Measurements from ENCODE around the gene ZNF609. TPM values are rescaled to one million over a fixed set of nuclear protein-coding genes. Genes with fewer than 3 reads are reported as not detected.

Gene ZNF609
- total RNA-seq, 2 donors from 2014 or later: 52.3 to 54.8 TPM

DNA sequence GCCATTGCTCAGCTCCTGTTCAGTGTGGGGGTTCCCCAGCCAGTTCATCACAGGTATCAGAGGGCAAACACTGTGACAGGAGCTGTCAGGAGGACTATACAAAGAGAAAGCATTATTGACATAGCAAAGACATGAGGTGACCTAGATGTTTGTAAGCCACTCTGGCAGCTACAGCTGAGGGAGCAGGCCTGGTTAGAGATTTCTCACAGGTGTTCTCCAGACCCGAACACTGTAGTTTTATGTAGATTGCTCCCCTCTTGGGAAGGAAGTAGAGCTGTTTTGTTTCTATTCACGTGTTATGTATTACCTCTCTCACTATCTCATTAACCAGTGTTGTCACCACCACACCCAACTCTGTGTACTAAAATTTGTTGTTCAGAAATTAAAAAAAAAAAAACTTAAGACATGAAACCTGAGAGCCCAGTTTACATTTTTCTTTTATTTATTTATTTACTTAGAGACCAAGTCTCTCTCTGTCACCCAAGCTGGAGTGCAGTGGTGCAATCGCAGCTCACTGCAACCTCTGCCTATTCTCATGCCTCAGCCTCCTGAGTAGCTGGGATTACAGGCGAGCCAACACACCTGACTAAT, 191.3 kb downstream of the ZNF609 start:
- Histone ChIP-seq H3K27me3 (ENCODE audit: control insufficient read depth, insufficient read depth, low read length, poor library complexity, severe bottlenecking) (no peaks in the 10 kb centered on the region), H3K4me3 (ENCODE audit: low read length) (no peak overlapping the region), H3K9ac (ENCODE audit: extremely low read depth, low read length, poor library complexity, severe bottlenecking) (no peak overlapping the region), H3K4me1 (ENCODE audit: control insufficient read depth, insufficient read depth, low read length) (peaks cover 7% of the 10 kb centered on the region), H3K36me3 (ENCODE audit: control insufficient read depth, insufficient read depth, low read length) (no peaks in the 10 kb centered on the region), H3K9me3 (ENCODE audit: control insufficient read depth, low read length) (no peaks in the 10 kb centered on the region), H3K27ac (ENCODE audit: low read depth, low read length) (no peak overlapping the region)
- Mint-ChIP-seq H3K4me1 (peaks cover 19% of the 10 kb centered on the region), H3K36me3 (ENCODE audit: low read depth) (peaks cover 4% of the 10 kb centered on the region), H3K27ac (peak overlapping the region; percentile 59), H3K9me3 (no peaks in the 10 kb centered on the region), H3K4me3 (no peak overlapping the region), H3K27me3 (ENCODE audit: insufficient read depth) (no peaks in the 10 kb centered on the region)
- peak; percentile 58 for DNase-seq
- WGBS, 2 experiments (ENCODE audit: insufficient coverage in 1 of 2, insufficient read length in 1 of 2): 83% methylated on average over 4 of the region's 4 CpGs; no CpG with 5 or more reads in 1 of the 2 experiments
- TF ChIP-seq, protein P1, sequence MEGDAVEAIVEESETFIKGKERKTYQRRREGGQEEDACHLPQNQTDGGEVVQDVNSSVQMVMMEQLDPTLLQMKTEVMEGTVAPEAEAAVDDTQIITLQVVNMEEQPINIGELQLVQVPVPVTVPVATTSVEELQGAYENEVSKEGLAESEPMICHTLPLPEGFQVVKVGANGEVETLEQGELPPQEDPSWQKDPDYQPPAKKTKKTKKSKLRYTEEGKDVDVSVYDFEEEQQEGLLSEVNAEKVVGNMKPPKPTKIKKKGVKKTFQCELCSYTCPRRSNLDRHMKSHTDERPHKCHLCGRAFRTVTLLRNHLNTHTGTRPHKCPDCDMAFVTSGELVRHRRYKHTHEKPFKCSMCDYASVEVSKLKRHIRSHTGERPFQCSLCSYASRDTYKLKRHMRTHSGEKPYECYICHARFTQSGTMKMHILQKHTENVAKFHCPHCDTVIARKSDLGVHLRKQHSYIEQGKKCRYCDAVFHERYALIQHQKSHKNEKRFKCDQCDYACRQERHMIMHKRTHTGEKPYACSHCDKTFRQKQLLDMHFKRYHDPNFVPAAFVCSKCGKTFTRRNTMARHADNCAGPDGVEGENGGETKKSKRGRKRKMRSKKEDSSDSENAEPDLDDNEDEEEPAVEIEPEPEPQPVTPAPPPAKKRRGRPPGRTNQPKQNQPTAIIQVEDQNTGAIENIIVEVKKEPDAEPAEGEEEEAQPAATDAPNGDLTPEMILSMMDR (conservative IDR thresholded peaks at IDR 0.05): no peak

DNA sequence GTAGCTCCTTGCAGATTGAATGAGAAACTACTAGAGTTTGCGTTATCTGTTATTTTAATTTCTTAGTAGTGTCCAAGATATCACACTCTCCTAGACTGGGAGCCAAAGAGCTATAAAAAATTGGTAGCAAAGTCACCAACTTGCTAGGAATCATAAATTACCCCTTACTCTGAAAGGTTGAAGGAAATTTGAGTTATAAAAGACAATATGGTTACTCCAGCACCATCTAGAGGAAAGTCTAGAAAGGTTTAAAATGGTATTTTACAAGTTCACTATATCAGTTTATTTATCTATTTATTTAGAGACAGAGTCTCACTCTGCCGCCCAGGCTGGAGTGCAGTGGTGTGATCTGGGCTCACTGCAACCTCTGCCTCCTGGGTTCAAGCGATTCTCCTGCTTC, 193.4 kb downstream of the ZNF609 start:
- Histone ChIP-seq H3K4me3 (ENCODE audit: low read length) (no peak overlapping the region), H3K9me3 (ENCODE audit: control insufficient read depth, low read length) (no peaks in the 10 kb centered on the region), H3K36me3 (ENCODE audit: control insufficient read depth, insufficient read depth, low read length) (peaks cover 6% of the 10 kb centered on the region), H3K27me3 (ENCODE audit: control insufficient read depth, insufficient read depth, low read length, poor library complexity, severe bottlenecking) (no peaks in the 10 kb centered on the region), H3K9ac (ENCODE audit: extremely low read depth, low read length, poor library complexity, severe bottlenecking) (no peak overlapping the region), H3K4me1 (ENCODE audit: control insufficient read depth, insufficient read depth, low read length) (peaks cover 7% of the 10 kb centered on the region), H3K27ac (ENCODE audit: low read depth, low read length) (no peak overlapping the region)
- WGBS, 2 experiments (ENCODE audit: insufficient coverage in 1 of 2, insufficient read length in 1 of 2): 83 to 95% methylated on average over 1 to 3 of the region's 3 CpGs
- Mint-ChIP-seq H3K27ac (no peak overlapping the region), H3K36me3 (ENCODE audit: low read depth) (peaks cover 8% of the 10 kb centered on the region), H3K4me3 (no peak overlapping the region), H3K4me1 (peaks cover 21% of the 10 kb centered on the region), H3K9me3 (no peaks in the 10 kb centered on the region), H3K27me3 (ENCODE audit: insufficient read depth) (no peaks in the 10 kb centered on the region)
- TF ChIP-seq, protein P1 (conservative IDR thresholded peaks at IDR 0.05): peak; percentile 64
- DNase-seq: no peak

DNA sequence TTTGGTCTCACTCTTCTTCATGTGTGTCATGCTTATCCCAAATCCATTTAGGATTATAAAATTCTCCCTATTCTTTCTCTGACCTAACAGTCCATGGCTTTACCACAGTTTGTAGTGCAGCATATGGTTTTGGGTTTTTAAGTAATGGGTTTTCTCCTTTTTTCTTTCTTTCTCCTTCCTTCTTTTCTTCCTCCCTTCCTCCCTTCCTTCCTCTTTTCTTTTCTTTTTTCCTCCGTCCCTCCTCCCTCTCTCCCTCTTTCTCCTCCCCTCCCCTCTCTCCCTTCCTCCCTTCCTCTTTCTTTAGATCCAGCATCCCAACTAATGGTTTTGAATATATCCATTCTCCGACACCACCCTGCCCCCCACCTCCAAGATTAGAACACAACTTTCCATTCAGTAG, 196.1 kb downstream of the ZNF609 start:
- Histone ChIP-seq H3K36me3 (ENCODE audit: control insufficient read depth, insufficient read depth, low read length) (peaks cover 6% of the 10 kb centered on the region), H3K9me3 (ENCODE audit: control insufficient read depth, low read length) (no peaks in the 10 kb centered on the region), H3K27me3 (ENCODE audit: control insufficient read depth, insufficient read depth, low read length, poor library complexity, severe bottlenecking) (no peaks in the 10 kb centered on the region), H3K4me3 (ENCODE audit: low read length) (no peak overlapping the region), H3K4me1 (ENCODE audit: control insufficient read depth, insufficient read depth, low read length) (peaks cover 1% of the 10 kb centered on the region), H3K27ac (ENCODE audit: low read depth, low read length) (no peak overlapping the region), H3K9ac (ENCODE audit: extremely low read depth, low read length, poor library complexity, severe bottlenecking) (no peak overlapping the region)
- peaks cover 7% of the 10 kb centered on the region for H3K4me1 Mint-ChIP-seq
- H3K27ac Mint-ChIP-seq: no peak overlapping the region
- TF ChIP-seq, protein P1 (conservative IDR thresholded peaks at IDR 0.05): no peak
- no peak for DNase-seq
- no peaks in the 10 kb centered on the region for H3K27me3 Mint-ChIP-seq (ENCODE audit: insufficient read depth)
- H3K4me3 Mint-ChIP-seq: no peak overlapping the region
- no peaks in the 10 kb centered on the region for H3K9me3 Mint-ChIP-seq
- peaks cover 17% of the 10 kb centered on the region for H3K36me3 Mint-ChIP-seq (ENCODE audit: low read depth)
- WGBS, 2 experiments (ENCODE audit: insufficient coverage in 1 of 2, insufficient read length in 1 of 2): 91 to 100% methylated on average over 1 to 2 of the region's 2 CpGs
